Transverse colon (tissue), 4 donors: ENCODE results near the gene AGTR1.

Experiments
- EP300 ChIP-seq: sonication (generic); formaldehyde crosslinking; IDR thresholded peaks from one replicate; pipeline ENCODE4 v1.6.1; 2017; ENCODE audit warnings: antibody characterized with exemption, low read depth
- POLR2A ChIP-seq: fragments of 450-650 bp; IDR thresholded peaks from one replicate; pipeline ENCODE4 v1.6.1; 2016; ENCODE audit warnings: antibody characterized with exemption, mild to moderate bottlenecking, moderate library complexity
- POLR2AphosphoS5 ChIP-seq, 3 donors: sonication (generic); formaldehyde crosslinking; IDR thresholded peaks; one replicate each; pipeline ENCODE4 v1.6.1; 2016; ENCODE audit warnings: antibody characterized with exemption in 3 of 3
- TF ChIP-seq, protein P1 (sequence below), 5 experiments: fragments of 200-600 bp in 3 of 5; fragments of 450-650 bp in 2 of 5; sonication (generic) in 3 of 5; IDR thresholded peaks; 1 replicate in 2 of 5; 2 replicates in 3 of 5; pipeline ENCODE4 v1.5.1; 2016 to 2017; ENCODE audit warnings: antibody characterized with exemption in 5 of 5, inconsistent platforms in 3 of 5, mild to moderate bottlenecking in 2 of 5, moderate library complexity in 1 of 5

- TF ChIP-seq, protein P1, sequence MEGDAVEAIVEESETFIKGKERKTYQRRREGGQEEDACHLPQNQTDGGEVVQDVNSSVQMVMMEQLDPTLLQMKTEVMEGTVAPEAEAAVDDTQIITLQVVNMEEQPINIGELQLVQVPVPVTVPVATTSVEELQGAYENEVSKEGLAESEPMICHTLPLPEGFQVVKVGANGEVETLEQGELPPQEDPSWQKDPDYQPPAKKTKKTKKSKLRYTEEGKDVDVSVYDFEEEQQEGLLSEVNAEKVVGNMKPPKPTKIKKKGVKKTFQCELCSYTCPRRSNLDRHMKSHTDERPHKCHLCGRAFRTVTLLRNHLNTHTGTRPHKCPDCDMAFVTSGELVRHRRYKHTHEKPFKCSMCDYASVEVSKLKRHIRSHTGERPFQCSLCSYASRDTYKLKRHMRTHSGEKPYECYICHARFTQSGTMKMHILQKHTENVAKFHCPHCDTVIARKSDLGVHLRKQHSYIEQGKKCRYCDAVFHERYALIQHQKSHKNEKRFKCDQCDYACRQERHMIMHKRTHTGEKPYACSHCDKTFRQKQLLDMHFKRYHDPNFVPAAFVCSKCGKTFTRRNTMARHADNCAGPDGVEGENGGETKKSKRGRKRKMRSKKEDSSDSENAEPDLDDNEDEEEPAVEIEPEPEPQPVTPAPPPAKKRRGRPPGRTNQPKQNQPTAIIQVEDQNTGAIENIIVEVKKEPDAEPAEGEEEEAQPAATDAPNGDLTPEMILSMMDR (IDR thresholded peaks at IDR 0.05), result no peak
- no peak for TF ChIP-seq POLR2A
- no peak for TF ChIP-seq POLR2AphosphoS5 (IDR thresholded peaks at IDR 0.05)
- TF ChIP-seq EP300, result no peak
Observed at GRCh38 chr3:148791920-148792319, 94.2 kb downstream of the AGTR1 start.
